ENCODE data around the gene CAPN7.

Gene CAPN7

DNA sequence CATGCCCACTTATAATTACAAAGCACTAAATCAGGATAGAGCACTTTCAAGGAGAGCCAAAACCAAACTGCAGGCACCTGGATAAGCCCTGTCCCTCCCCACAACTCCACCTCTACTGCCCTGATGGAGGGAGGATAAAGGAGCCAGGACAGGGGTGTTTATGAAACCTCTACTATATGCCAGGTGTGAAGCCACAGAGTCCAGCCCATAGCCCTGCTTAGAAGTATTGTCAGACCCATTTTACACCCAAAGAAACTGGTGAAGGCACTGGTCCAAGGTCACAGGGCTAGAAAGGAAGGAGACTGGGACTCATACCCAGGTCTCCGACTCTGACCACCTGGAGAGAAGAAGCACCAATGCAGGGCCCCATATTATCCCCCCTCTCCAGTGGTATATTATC, 77.7 kb downstream of the CAPN7 start:
- CTCF ChIA-PET = no interaction called here
- TF ChIP-seq, protein P1, sequence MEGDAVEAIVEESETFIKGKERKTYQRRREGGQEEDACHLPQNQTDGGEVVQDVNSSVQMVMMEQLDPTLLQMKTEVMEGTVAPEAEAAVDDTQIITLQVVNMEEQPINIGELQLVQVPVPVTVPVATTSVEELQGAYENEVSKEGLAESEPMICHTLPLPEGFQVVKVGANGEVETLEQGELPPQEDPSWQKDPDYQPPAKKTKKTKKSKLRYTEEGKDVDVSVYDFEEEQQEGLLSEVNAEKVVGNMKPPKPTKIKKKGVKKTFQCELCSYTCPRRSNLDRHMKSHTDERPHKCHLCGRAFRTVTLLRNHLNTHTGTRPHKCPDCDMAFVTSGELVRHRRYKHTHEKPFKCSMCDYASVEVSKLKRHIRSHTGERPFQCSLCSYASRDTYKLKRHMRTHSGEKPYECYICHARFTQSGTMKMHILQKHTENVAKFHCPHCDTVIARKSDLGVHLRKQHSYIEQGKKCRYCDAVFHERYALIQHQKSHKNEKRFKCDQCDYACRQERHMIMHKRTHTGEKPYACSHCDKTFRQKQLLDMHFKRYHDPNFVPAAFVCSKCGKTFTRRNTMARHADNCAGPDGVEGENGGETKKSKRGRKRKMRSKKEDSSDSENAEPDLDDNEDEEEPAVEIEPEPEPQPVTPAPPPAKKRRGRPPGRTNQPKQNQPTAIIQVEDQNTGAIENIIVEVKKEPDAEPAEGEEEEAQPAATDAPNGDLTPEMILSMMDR (conservative IDR thresholded peaks at IDR 0.05; ENCODE audit: low read depth) = no peak
- H3K27ac ChIP-seq = no peak overlapping the region
- POLR2A ChIA-PET (ENCODE audit: low non-redundant PET) = no interaction called here
- DNase-seq (ENCODE audit: low spot score) = no peak

DNA sequence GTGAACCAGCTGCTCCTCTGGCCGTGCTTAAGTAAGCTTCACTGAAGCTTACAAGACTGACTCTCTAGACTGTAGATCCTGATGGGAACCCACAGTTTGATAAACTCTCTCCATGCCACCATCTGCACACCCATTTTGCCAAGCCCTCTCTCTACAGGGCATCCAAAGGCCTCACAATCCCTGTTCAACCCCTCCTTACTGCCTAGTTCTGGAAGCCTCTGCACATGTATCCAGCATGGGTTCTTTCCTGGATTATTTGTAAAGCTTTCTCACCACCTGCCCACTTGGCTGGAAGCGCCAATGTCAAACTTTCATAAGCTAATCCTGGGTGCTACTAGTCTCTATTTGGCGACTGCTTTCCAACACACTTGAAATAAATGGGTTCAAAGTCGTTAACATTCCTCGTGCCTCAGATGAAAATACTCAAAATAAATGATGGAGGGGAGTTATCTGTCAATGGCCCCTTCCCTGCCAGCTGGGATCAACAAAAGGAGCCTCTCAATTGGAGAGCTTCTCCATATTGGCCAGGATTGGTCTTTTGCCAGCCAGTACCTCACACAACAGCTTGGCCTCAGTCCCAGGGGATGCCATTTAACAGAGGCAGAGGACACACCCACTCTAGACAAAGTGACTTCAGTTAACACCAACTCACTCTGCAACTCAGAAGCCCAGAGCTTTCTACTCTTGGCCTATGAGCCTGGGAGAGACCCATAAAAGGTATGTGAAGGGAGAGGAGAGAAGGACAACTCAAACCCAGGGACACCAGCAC, 78.3 kb downstream of the CAPN7 start:
- DNase-seq (ENCODE audit: low spot score) = no peak
- TF ChIP-seq, protein P1 (conservative IDR thresholded peaks at IDR 0.05; ENCODE audit: low read depth) = no peak
- no peak overlapping the region for H3K27ac ChIP-seq
- ChIA-PET CTCF (interaction anchor here (0.6 to 0.7 kb wide), 2 partner anchors 13 to 15 kb away, joined by 3 read pairs; no protein-coding TSS in a partner anchor), POLR2A (ENCODE audit: low non-redundant PET) (no interaction called here)

DNA sequence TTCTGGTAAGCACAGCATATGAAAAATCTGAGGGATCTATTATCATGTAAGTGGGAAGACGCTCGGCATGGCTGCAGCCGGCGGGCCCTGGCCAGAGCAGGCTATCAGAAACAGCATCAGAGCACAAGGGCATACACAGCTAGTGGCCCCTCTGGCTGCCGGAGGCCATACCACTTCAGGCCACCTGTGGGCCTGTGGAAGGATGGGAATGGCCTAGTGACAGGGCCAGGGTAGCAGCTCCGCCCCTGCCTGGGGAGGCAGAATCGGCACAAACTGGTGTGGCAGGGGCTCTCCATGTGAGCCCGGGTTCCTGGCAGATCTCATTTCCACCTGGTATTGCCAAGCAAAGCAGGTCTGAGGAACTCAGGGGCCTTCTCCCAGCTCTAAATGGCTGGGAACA, 80.0 kb downstream of the CAPN7 start:
- no peak for DNase-seq (ENCODE audit: low spot score)
- ChIA-PET CTCF (no interaction called here), POLR2A (ENCODE audit: low non-redundant PET) (no interaction called here)
- TF ChIP-seq, protein P1 (conservative IDR thresholded peaks at IDR 0.05; ENCODE audit: low read depth) = no peak
- H3K27ac ChIP-seq = no peak overlapping the region

DNA sequence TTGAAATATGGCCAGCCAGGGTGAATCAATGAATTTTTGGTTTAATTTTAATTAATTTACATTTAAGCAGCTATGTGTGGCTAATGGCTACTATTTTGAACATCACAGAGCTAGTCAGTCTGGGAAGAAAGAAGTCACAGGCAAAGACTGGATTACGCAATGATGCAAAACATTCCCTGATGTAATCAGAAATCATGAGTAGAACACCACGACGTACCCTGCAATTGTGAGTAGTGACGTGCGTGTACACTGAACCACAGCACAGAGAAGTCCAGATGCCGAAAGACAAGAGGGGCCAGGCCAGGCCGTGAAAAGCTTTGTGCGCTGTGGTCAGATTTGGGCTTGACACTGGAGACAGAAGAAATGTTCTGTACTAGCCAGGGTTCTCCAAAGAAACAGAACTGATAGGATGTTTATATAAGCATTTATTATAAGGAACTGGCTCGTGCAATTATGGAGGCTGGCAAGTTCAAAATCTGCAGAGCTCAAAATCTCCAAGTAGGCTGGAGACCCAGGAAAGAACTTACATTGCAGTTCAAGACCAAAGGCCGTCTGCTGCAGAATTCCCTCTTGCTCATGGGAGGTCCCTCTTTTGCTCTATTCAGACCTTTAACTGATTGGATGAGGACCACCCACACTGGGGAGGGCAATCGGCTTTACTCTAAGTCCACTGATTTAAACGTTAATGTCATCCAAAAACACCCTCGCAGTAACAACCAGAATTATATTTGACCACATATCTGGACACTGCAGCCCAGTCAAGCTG, 81.7 kb downstream of the CAPN7 start:
- POLR2A ChIA-PET (ENCODE audit: low non-redundant PET) = no interaction called here
- H3K27ac ChIP-seq = no peak overlapping the region
- TF ChIP-seq, protein P1 (conservative IDR thresholded peaks at IDR 0.05; ENCODE audit: low read depth) = no peak
- CTCF ChIA-PET = no interaction called here
- DNase-seq (ENCODE audit: low spot score) = no peak

DNA sequence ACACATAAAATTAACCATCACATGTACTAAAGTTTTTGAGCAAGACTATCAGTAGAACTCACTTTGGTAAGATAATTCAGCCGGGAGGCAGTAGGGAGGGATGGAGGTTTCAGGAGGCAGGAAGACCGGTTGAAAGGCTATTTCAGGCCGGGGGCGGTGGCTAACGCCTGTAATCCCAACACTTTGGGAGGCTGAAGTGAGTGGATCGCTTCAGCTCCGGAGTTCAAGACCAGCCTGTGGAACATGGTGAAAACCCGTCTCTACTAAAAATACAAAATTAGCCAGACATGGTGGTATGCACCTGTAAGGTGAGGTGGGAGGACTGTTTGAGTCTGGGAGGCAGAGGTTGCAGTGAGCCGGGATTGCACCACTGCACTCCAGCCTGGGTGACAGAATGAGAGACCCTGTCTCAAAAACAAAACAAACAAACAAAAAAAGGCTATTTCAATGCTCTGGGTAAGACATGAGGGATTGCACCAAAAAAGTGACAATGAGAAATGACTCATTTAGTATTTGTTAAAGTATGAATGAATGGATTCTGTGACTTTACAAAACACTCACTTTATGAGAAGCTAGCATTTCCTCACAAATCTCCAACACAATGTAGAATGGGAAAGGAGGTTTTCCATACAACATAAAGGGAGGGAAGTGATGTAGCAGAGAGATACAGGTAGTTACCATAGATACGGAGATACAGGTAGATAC, 82.4 kb downstream of the CAPN7 start:
- POLR2A ChIA-PET (ENCODE audit: low non-redundant PET) = no interaction called here
- CTCF ChIA-PET = no interaction called here
- DNase-seq (ENCODE audit: low spot score) = no peak
- no peak overlapping the region for H3K27ac ChIP-seq
- TF ChIP-seq, protein P1 (conservative IDR thresholded peaks at IDR 0.05; ENCODE audit: low read depth) = no peak

DNA sequence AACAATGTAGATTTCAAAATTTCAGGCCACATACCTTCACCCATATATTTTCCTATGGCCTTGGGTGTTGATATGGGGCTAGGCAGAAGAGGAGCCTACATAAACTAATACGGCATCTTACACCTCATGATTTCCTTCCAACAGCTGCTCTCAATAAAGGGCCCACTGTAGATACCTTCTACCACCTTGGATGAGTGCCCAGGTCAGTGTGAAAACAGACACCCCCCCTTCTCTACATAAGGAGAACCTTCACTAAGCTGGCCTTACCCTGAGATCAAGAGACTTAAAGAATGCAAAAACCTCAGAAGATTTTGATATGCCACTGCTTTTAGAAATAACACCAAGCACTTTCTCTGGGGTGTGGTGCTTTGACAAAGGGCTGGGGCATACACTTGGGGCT, 83.6 kb downstream of the CAPN7 start:
- DNase-seq (ENCODE audit: low spot score) = no peak
- ChIA-PET CTCF (no interaction called here), POLR2A (ENCODE audit: low non-redundant PET) (no interaction called here)
- TF ChIP-seq, protein P1 (conservative IDR thresholded peaks at IDR 0.05; ENCODE audit: low read depth) = no peak
- H3K27ac ChIP-seq = no peak overlapping the region

All from RWPE1 (cell line).